DND-41 (cell line): ENCODE results near the gene TNPO3.
"Not testable (repeated sequence)": the region's sequence is repeated elsewhere in the genome, so short reads cannot be mapped to it uniquely, and the experiment has no call there.

ENCODE experiments used
- CTCF ChIP-seq: IDR thresholded peaks from 2 replicates; pipeline ENCODE4 v1.5.1; 2012; ENCODE audit warnings: borderline replicate concordance, low read length, moderate library complexity, mild to moderate bottlenecking; ENCODE audit not compliant: poor library complexity, severe bottlenecking; ENCODE audit errors: extremely low read depth
- EZH2 ChIP-seq: IDR thresholded peaks from 3 replicates; pipeline ENCODE4 v1.6.1; 2012; ENCODE audit warnings: borderline replicate concordance, low read depth, mild to moderate bottlenecking, moderate library complexity, low read length, inconsistent platforms; ENCODE audit not compliant: severe bottlenecking

GRCh38 chr7:128943251-128943650 lies 111.7 kb downstream of the TNPO3 start:
- TF ChIP-seq CTCF, EZH2: not testable (repeated sequence)
